GM23248 (cell line): ENCODE data around the gene FAM234A.

Experiments used
- EZH2 ChIP-seq: fragments of 200-600 bp; sonication (generic); IDR thresholded peaks from 2 replicates; pipeline ENCODE4 v1.6.1; 2018; ENCODE audit warnings: antibody characterized with exemption, mild to moderate bottlenecking; ENCODE audit not compliant: insufficient read depth, poor library complexity, severe bottlenecking
- EZH2phosphoT487 ChIP-seq: fragments of 200-600 bp; sonication (generic); IDR thresholded peaks from 2 replicates; pipeline ENCODE4 v1.6.1; 2018; ENCODE audit warnings: antibody characterized with exemption, moderate library complexity, mild to moderate bottlenecking, low read depth; ENCODE audit not compliant: insufficient read depth

- TF ChIP-seq EZH2phosphoT487 (no peak), EZH2 (no peak)
These were observed 44.3 kb downstream of the FAM234A start for GRCh38 chr16:278863-279366.
